ENCODE data around the gene PRR35.

Gene PRR35

DNA sequence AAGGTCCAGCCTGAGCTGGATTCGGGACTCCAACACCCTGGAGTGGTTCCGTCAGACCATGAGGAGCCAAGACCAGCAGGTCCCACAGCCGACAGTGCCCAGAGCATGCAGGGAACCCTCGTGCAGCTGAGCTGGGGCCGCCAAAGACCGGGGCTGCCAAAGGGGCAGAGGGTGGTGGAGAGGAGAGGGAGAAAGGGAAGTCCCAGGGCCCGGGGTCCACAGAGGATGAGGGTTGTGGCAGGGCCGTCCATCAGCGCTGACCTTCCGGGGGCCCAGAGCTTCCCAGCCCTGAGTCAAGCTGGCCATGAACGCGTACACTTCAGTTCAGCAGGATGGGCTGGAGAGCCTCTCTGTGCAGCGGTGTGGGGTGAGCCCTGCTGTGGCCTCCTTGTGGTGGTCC lies 39.3 kb upstream of the PRR35 start:
- DNase-seq (ENCODE audit: low spot score) = no peak
- Histone ChIP-seq H3K27me3 (ENCODE audit: insufficient read depth, poor library complexity, severe bottlenecking) (no peaks in the 10 kb centered on the region), H3K27ac (ENCODE audit: poor library complexity, severe bottlenecking) (no peak overlapping the region), H3K4me1 (ENCODE audit: insufficient read depth, poor library complexity, severe bottlenecking) (peaks cover 9% of the 10 kb centered on the region), H3K4me3 (ENCODE audit: severe bottlenecking) (no peak overlapping the region), H3K9me3 (ENCODE audit: severe bottlenecking) (no peaks in the 10 kb centered on the region), H3K36me3 (ENCODE audit: low read depth) (peaks cover 14% of the 10 kb centered on the region)
- TF ChIP-seq, protein P1, sequence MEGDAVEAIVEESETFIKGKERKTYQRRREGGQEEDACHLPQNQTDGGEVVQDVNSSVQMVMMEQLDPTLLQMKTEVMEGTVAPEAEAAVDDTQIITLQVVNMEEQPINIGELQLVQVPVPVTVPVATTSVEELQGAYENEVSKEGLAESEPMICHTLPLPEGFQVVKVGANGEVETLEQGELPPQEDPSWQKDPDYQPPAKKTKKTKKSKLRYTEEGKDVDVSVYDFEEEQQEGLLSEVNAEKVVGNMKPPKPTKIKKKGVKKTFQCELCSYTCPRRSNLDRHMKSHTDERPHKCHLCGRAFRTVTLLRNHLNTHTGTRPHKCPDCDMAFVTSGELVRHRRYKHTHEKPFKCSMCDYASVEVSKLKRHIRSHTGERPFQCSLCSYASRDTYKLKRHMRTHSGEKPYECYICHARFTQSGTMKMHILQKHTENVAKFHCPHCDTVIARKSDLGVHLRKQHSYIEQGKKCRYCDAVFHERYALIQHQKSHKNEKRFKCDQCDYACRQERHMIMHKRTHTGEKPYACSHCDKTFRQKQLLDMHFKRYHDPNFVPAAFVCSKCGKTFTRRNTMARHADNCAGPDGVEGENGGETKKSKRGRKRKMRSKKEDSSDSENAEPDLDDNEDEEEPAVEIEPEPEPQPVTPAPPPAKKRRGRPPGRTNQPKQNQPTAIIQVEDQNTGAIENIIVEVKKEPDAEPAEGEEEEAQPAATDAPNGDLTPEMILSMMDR (IDR thresholded peaks at IDR 0.05; ENCODE audit: poor library complexity, severe bottlenecking) = no peak
- no peak for ATAC-seq (ENCODE audit: low read depth)

- no peak overlapping the region for H3K4me3 ChIP-seq (ENCODE audit: severe bottlenecking)
- no peak for DNase-seq (ENCODE audit: low spot score)
- no peaks in the 10 kb centered on the region for H3K27me3 ChIP-seq (ENCODE audit: insufficient read depth, poor library complexity, severe bottlenecking)
- H3K27ac ChIP-seq (ENCODE audit: poor library complexity, severe bottlenecking) = no peak overlapping the region
- no peak for ATAC-seq (ENCODE audit: low read depth)
- H3K4me1 ChIP-seq (ENCODE audit: insufficient read depth, poor library complexity, severe bottlenecking) = peaks cover 13% of the 10 kb centered on the region
- H3K36me3 ChIP-seq (ENCODE audit: low read depth) = peaks cover 7% of the 10 kb centered on the region; the same call in 1 of the 2 replicates
- H3K9me3 ChIP-seq (ENCODE audit: severe bottlenecking) = no peaks in the 10 kb centered on the region
- TF ChIP-seq, protein P1 (IDR thresholded peaks at IDR 0.05; ENCODE audit: poor library complexity, severe bottlenecking) = peak; percentile 5
Observed at GRCh38 chr16:521381-522210, 38.6 kb upstream of the PRR35 start.

DNA sequence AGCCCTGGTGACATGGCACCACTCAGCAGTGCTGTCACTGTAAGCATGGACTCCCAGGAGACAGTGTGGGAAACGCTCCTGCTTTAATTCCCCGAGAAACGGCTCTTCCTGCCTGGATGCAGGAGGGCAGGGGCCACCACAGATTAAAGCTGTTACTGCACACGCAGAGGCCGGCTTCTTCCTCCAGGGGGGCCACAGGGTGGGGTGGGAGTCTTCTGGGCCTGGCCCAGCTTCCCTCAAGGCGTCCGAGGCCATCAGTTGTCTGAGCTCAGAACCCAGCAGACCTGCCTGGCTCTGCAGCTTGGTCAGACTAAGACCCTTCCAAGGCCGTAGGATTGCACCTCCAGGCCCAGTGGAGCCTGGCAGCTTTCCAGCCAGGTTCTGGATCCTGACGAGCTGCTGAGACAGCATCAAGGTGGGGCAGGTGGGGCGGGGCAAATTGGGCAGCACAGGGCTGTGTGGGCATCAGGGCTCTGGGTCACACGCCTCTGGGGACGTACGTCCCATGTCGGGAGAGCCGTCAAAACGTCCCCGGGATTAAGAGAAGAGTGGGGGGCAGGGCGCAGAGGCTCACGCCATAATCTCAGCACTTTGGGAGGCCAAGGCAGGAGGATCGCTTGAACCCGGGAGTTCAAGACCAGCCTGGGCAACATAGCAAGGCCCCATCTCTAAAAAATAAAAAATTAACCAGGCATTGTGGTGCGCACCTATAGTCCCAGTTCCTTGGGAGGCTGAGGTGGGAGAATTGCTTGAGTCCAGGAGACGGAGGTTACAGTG lies 37.7 kb upstream of the PRR35 start:
- Histone ChIP-seq H3K27me3 (ENCODE audit: insufficient read depth, poor library complexity, severe bottlenecking) (no peaks in the 10 kb centered on the region), H3K4me1 (ENCODE audit: insufficient read depth, poor library complexity, severe bottlenecking) (peaks cover 13% of the 10 kb centered on the region), H3K36me3 (ENCODE audit: low read depth) (peaks cover 7% of the 10 kb centered on the region; the same call in 1 of the 2 replicates), H3K9me3 (ENCODE audit: severe bottlenecking) (no peaks in the 10 kb centered on the region), H3K4me3 (ENCODE audit: severe bottlenecking) (no peak overlapping the region), H3K27ac (ENCODE audit: poor library complexity, severe bottlenecking) (no peak overlapping the region)
- TF ChIP-seq, protein P1 (IDR thresholded peaks at IDR 0.05; ENCODE audit: poor library complexity, severe bottlenecking) = no peak
- no peak for ATAC-seq (ENCODE audit: low read depth)
- DNase-seq (ENCODE audit: low spot score) = no peak

DNA sequence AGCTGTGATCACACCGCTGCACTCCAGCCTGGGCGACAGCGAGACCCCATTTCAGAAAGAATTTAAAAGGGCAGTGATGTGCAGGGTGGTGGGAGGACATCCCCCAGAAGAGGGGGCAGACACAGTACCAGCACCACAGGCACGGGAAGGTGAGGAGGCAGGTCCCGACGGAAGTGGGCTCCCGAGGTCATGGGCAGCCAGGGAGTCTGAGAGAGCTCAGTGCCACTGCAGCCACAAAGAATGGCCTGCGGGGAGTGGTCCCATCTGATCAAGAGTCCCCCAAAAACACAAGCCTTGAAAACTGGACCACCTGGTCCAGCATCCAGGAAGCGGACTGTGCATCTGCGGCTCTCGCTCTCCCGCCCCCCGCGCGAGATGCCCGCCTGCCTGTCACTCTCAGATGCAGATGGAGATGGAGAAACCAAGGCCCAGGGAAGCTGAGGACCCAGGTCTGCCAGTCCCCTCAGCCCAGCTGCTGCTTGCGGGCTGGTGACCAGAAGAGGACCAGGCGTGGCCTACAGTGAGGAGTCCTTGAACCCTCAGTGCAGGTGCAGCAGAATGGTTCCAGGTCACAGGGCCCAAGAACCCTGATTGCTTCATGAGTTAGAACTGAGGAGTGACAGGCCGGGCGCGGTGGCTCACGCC lies 37.0 kb upstream of the PRR35 start:
- no peak for DNase-seq (ENCODE audit: low spot score)
- H3K27ac ChIP-seq (ENCODE audit: poor library complexity, severe bottlenecking) = no peak overlapping the region
- TF ChIP-seq, protein P1 (IDR thresholded peaks at IDR 0.05; ENCODE audit: poor library complexity, severe bottlenecking) = no peak

More for the DNA sequence above, 37.0 kb upstream of the PRR35 start:
- Histone ChIP-seq H3K4me1 (ENCODE audit: insufficient read depth, poor library complexity, severe bottlenecking) (peaks cover 13% of the 10 kb centered on the region), H3K27me3 (ENCODE audit: insufficient read depth, poor library complexity, severe bottlenecking) (no peaks in the 10 kb centered on the region), H3K9me3 (ENCODE audit: severe bottlenecking) (no peaks in the 10 kb centered on the region), H3K4me3 (ENCODE audit: severe bottlenecking) (no peak overlapping the region), H3K36me3 (ENCODE audit: low read depth) (peaks cover 7% of the 10 kb centered on the region; the same call in 1 of the 2 replicates)
- ATAC-seq (ENCODE audit: low read depth) = no peak
